Endothelial cell of umbilical vein (primary cell): ENCODE measurements around the gene TUBA4A. TPM values are rescaled to one million over a fixed set of nuclear protein-coding genes. Genes with fewer than 3 reads are reported as not detected.

ENCODE experiments used
- BruUV-seq: library from RNA; stranded (reverse); fragments of 400-500 nt; replicated peaks from 2 replicates; lab custom pipeline; 2021; lab: Mats Ljungman, UMichigan
- CTCF ChIA-PET: fragments of 300-600, 350-600 bp; sonication (Branson Sonifier 250); formaldehyde crosslinking; loops from one replicate; lab custom pipeline; 2021; ENCODE audit warnings: antibody characterized with exemption, inconsistent platforms; lab: Charles Lee
- POLR2A ChIA-PET: fragments of 300-600, 350-600 bp; sonication (Branson Sonifier 250); formaldehyde crosslinking; loops from one replicate; lab custom pipeline; 2021; ENCODE audit warnings: antibody characterized with exemption, inconsistent platforms; lab: Charles Lee
- DNase-seq: peaks from one replicate; pipeline ENCODE4 v3.0.0-alpha.2; 2011; ENCODE audit warnings: low read depth, low spot score
- FAIRE-seq: peaks from 2 replicates; lab custom pipeline; 2011; peaks lifted over from hg19 to GRCh38; lab: Jason Lieb, UNC
- H2AFZ ChIP-seq: 2 replicates; pipeline ENCODE4 v1.6.0; 2012; ENCODE audit warnings: low read depth, low read length, control low read depth, inconsistent platforms
- H3K27ac ChIP-seq: 2 replicates; pipeline ENCODE4 v1.5.1; 2011; ENCODE audit warnings: low read depth, mild to moderate bottlenecking, control low read depth, low read length, moderate library complexity; ENCODE audit not compliant: insufficient read depth
- H3K27me3 ChIP-seq, 2 experiments: 2 replicates each; pipeline versions ENCODE4 v1.6.0 to v1.6.1; 2011; ENCODE audit warnings: low read length in 2 of 2, mixed read lengths in 1 of 2; ENCODE audit not compliant: control insufficient read depth in 2 of 2, insufficient read depth in 2 of 2
- H3K36me3 ChIP-seq, 2 experiments: 2 replicates in 1 of 2; 3 replicates in 1 of 2; pipeline ENCODE4 v1.5.1; 2011; ENCODE audit warnings: low read length in 2 of 2, mild to moderate bottlenecking in 1 of 2, moderate library complexity in 1 of 2; ENCODE audit not compliant: control insufficient read depth in 2 of 2, insufficient read depth in 2 of 2; ENCODE audit errors: extremely low read depth in 1 of 2
- H3K4me1 ChIP-seq: 3 replicates; pipeline ENCODE4 v1.5.1; 2011; ENCODE audit warnings: mild to moderate bottlenecking, low read length; ENCODE audit not compliant: control insufficient read depth, insufficient read depth; ENCODE audit errors: extremely low read depth
- H3K4me2 ChIP-seq: 2 replicates; pipeline ENCODE4 v1.6.1; 2011; ENCODE audit warnings: low read length, control low read depth, mixed read lengths; ENCODE audit not compliant: insufficient read depth
- H3K4me3 ChIP-seq, 3 experiments: fragments of 200-600 bp in 1 of 3; sonication (generic), shearing (Covaris generic) in 1 of 3; replicated peaks in 1 of 3; 2 replicates each; pipeline ENCODE4 v1.5.1; 2011 to 2016; ENCODE audit warnings: control low read depth in 3 of 3, low read length in 3 of 3, mild to moderate bottlenecking in 2 of 3, inconsistent platforms in 1 of 3, low read depth in 1 of 3, moderate library complexity in 1 of 3; ENCODE audit not compliant: insufficient read depth in 1 of 3
- H3K79me2 ChIP-seq: 2 replicates; pipeline ENCODE4 v1.6.0; 2012; ENCODE audit warnings: low read length, inconsistent platforms; ENCODE audit not compliant: control insufficient read depth, insufficient read depth
- H3K9ac ChIP-seq: replicated peaks from 2 replicates; pipeline ENCODE3; 2011; ENCODE audit warnings: low read length, control low read depth; ENCODE audit not compliant: insufficient read depth; ENCODE audit errors: extremely low read depth
- H3K9me1 ChIP-seq: replicated peaks from 3 replicates; pipeline ENCODE4 v1.6.0; 2011; ENCODE audit warnings: mild to moderate bottlenecking, low read length; ENCODE audit not compliant: control insufficient read depth, insufficient read depth; ENCODE audit errors: extremely low read depth
- H3K9me3 ChIP-seq: replicated peaks from 2 replicates; pipeline ENCODE4 v1.5.1; 2012; ENCODE audit warnings: low read length, inconsistent platforms; ENCODE audit not compliant: control insufficient read depth, insufficient read depth
- H4K20me1 ChIP-seq: replicated peaks from 2 replicates; pipeline ENCODE3; 2011; ENCODE audit warnings: mild to moderate bottlenecking, low read length; ENCODE audit not compliant: control insufficient read depth, insufficient read depth; ENCODE audit errors: extremely low read depth
- CTCF ChIP-seq, 2 donors: IDR thresholded peaks; 1 replicate in 1 of 2; 2 replicates in 1 of 2; pipeline ENCODE4 v1.5.1; 2011; ENCODE audit warnings: low read length in 2 of 2, mild to moderate bottlenecking in 2 of 2, moderate library complexity in 2 of 2, control low read depth in 1 of 2, inconsistent platforms in 1 of 2, low read depth in 1 of 2; ENCODE audit not compliant: insufficient read depth in 1 of 2; ENCODE audit errors: extremely low read depth in 1 of 2
- EZH2 ChIP-seq: IDR thresholded peaks from 2 replicates; pipeline ENCODE4 v1.6.1; 2012; ENCODE audit warnings: borderline replicate concordance, low read depth, mild to moderate bottlenecking, moderate library complexity, low read length, inconsistent platforms; ENCODE audit not compliant: severe bottlenecking
- FOS ChIP-seq: IDR thresholded peaks from 2 replicates; pipeline ENCODE4 v1.6.1; 2011; ENCODE audit warnings: mild to moderate bottlenecking, low read length, moderate library complexity, borderline replicate concordance; ENCODE audit not compliant: insufficient read depth
- GATA2 ChIP-seq: IDR thresholded peaks from 2 replicates; pipeline ENCODE4 v1.7.0; 2011; ENCODE audit warnings: low read depth, mild to moderate bottlenecking, moderate library complexity, mixed read lengths, low read length; ENCODE audit not compliant: insufficient read length, insufficient read depth
- JUN ChIP-seq: IDR thresholded peaks from 2 replicates; pipeline ENCODE4 v1.6.1; 2011; ENCODE audit warnings: borderline replicate concordance, low read depth; ENCODE audit not compliant: insufficient read length, insufficient read depth
- MAX ChIP-seq: IDR thresholded peaks from 2 replicates; pipeline ENCODE4 v1.6.1; 2011; ENCODE audit not compliant: insufficient read depth, insufficient read length
- MYC ChIP-seq: IDR thresholded peaks from one replicate; pipeline ENCODE4 v1.6.1; 2011; ENCODE audit warnings: mild to moderate bottlenecking, low read depth, low read length
- POLR2A ChIP-seq: IDR thresholded peaks from 2 replicates; pipeline ENCODE4 v1.6.1; 2012; ENCODE audit warnings: low read depth, mild to moderate bottlenecking, control low read depth, low read length
- POLR2AphosphoS5 ChIP-seq: IDR thresholded peaks from 2 replicates; pipeline ENCODE4 v1.6.1; 2012; ENCODE audit warnings: low read depth, mild to moderate bottlenecking, control low read depth, low read length, moderate library complexity; ENCODE audit not compliant: insufficient read depth
- dilution Hi-C: fragments of 300-500 bp; cut with MboI; formaldehyde crosslinking; loops from one replicate; pipeline ENCODE4 v1.15.0; 2019; ENCODE audit warnings: low sequenced_read_pairs; ENCODE audit not compliant: extremely low pct_ligation_motif_present
- intact Hi-C: fragments of 100-400 bp; cut with micrococcal nuclease; formaldehyde crosslinking; loops from one replicate; pipeline ENCODE4 v1.10.0; 2022
- polyA plus RNA-seq, 4 experiments: library from polyadenylated mRNA; depleted of rRNA in 3 of 4; stranded (reverse) in 3 of 4; unstranded in 1 of 4; fragments of >200 nt; gene quantifications; 2 replicates each; pipeline versions ENCODE4 v1.2.1 to v1.2.3, GENCODE V29; 2011 to 2012; ENCODE audit warnings: missing spikeins in 1 of 4
- total RNA-seq: library from RNA; stranded (reverse); gene quantifications from 2 replicates; pipeline ENCODE4 v1.2.3, GENCODE V29; 2021

Gene TUBA4A
- total and polyA plus RNA-seq, 2 donors (not counting 3 experiments of a cell fraction or from before 2014, with no cell fraction given), result 16.5 to 24.8 TPM

- CTCF ChIA-PET, result interaction anchor here (1.1 kb wide), 1 partner anchor 14 kb away, joined by 3 read pairs; no protein-coding TSS in a partner anchor
- Histone ChIP-seq H3K4me1 (peaks cover 18% of the 10 kb centered on the region), H3K27ac (no peak overlapping the region), H3K9me1 (no peaks in the 10 kb centered on the region), H3K4me2 (no peak overlapping the region), H3K36me3 (peaks cover 3 to 13% of the 10 kb centered on the region in 2 experiments), H3K4me3 (no peak overlapping the region), H3K9me3 (no peaks in the 10 kb centered on the region), H2AFZ (no peak overlapping the region), H3K27me3 (no peaks in the 10 kb centered on the region), H4K20me1 (no peaks in the 10 kb centered on the region), H3K9ac (no peak overlapping the region), H3K79me2 (no peaks in the 10 kb centered on the region)
- dilution Hi-C loops (no loop called here), intact Hi-C loops (no loop called here)
- BruUV-seq, result no TSS peak
- DNase-seq (no peak), FAIRE-seq (no peak)
- POLR2A ChIA-PET, result no interaction called here
- no peak for TF ChIP-seq JUN
- no peak for TF ChIP-seq POLR2AphosphoS5
- TF ChIP-seq MAX, result no peak
- TF ChIP-seq MYC, result no peak
- TF ChIP-seq EZH2, result no peak
- TF ChIP-seq POLR2A, result no peak
- TF ChIP-seq GATA2, result no peak
- no peak for TF ChIP-seq CTCF (IDR thresholded peaks at IDR 0.05; ENCODE audit: extremely low read depth in 1 of 2, insufficient read depth in 1 of 2, low read depth in 1 of 2, low read length in 2 of 2)
- TF ChIP-seq FOS, result no peak
Observed at GRCh38 chr2:219210196-219210885, 43.4 kb downstream of the TUBA4A start.
